GM12878 (cell line): ENCODE data around the gene MIGA2. TPM values are rescaled to one million over a fixed set of nuclear protein-coding genes. Genes with fewer than 3 reads are reported as not detected.

Source experiments
- ATAC-seq: fragments of 200-7000 bp; cut with Tn5 transposase; 3 replicates; pipeline ENCODE4 v1.9.1; 2020; ENCODE audit warnings: mild to moderate bottlenecking, moderate library complexity
- BruUV-seq: library from RNA; stranded (reverse); fragments of 400-500 nt; replicated peaks from 2 replicates; lab custom pipeline; 2021; lab: Mats Ljungman, UMichigan
- CTCF ChIA-PET: fragments of 300-600 bp; sonication (Branson Sonifier 250); formaldehyde crosslinking; extraction: SDS; loops from one replicate; lab custom pipeline; 2021; ENCODE audit warnings: inconsistent platforms; lab: Yijun Ruan, JAX
- POLR2A ChIA-PET: fragments of 350-600 bp; formaldehyde crosslinking; extraction: SDS; loops from one replicate; lab custom pipeline; 2021; ENCODE audit warnings: inconsistent platforms; lab: Charles Lee
- RAD21 ChIA-PET: fragments of 300-600 bp; sonication (Branson Sonifier 250); formaldehyde crosslinking; loops from one replicate; lab custom pipeline; 2023; ENCODE audit warnings: antibody characterized with exemption; ENCODE audit not compliant: unreplicated experiment; lab: Charles Lee
- SMC1A ChIA-PET: fragments of 300-600 bp; sonication (Branson Sonifier 250); formaldehyde crosslinking; loops from one replicate; lab custom pipeline; 2023; ENCODE audit not compliant: unreplicated experiment, uncharacterized antibody; lab: Charles Lee
- DNase-seq: peaks from one replicate; pipeline ENCODE4 v3.0.0-alpha.2; 2011; ENCODE audit warnings: low read depth, low spot score
- FAIRE-seq: peaks from 3 replicates; lab custom pipeline; 2011; peaks lifted over from hg19 to GRCh38; lab: Jason Lieb, UNC
- H2AFZ ChIP-seq: 2 replicates; pipeline ENCODE4 v1.6.0; 2011; ENCODE audit warnings: low read depth, low read length, control low read depth; ENCODE audit not compliant: control insufficient read depth
- H3K27ac ChIP-seq: 2 replicates; pipeline ENCODE4 v1.5.1; 2011; ENCODE audit warnings: control low read depth; ENCODE audit not compliant: control insufficient read depth, insufficient read depth
- H3K27me3 ChIP-seq, 2 experiments: replicated peaks in 1 of 2; 2 replicates each; pipeline versions ENCODE4 v1.6.0 to v1.6.1; 2011; ENCODE audit warnings: low read length in 1 of 2; ENCODE audit not compliant: control insufficient read depth in 2 of 2, insufficient read depth in 2 of 2
- H3K36me3 ChIP-seq, 2 experiments: 2 replicates each; pipeline ENCODE4 v1.5.1; 2011; ENCODE audit warnings: low read length in 1 of 2; ENCODE audit not compliant: control insufficient read depth in 2 of 2, insufficient read depth in 2 of 2
- H3K4me1 ChIP-seq: 2 replicates; pipeline ENCODE4 v1.6.1; 2011; ENCODE audit warnings: mild to moderate bottlenecking, low read length, moderate library complexity, mixed read lengths; ENCODE audit not compliant: control insufficient read depth, insufficient read depth
- H3K4me2 ChIP-seq: 2 replicates; pipeline ENCODE4 v1.6.0; 2011; ENCODE audit warnings: control low read depth; ENCODE audit not compliant: control insufficient read depth, insufficient read depth
- H3K4me3 ChIP-seq: fragments of 200-600 bp; sonication (generic); 2 replicates; pipeline ENCODE4 v1.5.1; 2016
- H3K79me2 ChIP-seq: 2 replicates; pipeline ENCODE4 v1.6.0; 2011; ENCODE audit warnings: low read length; ENCODE audit not compliant: control insufficient read depth, insufficient read depth
- H3K9ac ChIP-seq: 2 replicates; pipeline ENCODE4 v1.8.0; 2011; ENCODE audit warnings: low read length, control low read depth, mixed read lengths; ENCODE audit not compliant: control insufficient read depth, insufficient read depth
- H3K9me3 ChIP-seq: replicated peaks from 3 replicates; pipeline ENCODE4 v1.5.1; 2011; ENCODE audit warnings: mild to moderate bottlenecking, low read length; ENCODE audit not compliant: control insufficient read depth, insufficient read depth
- H4K20me1 ChIP-seq: 2 replicates; pipeline ENCODE4 v1.6.0; 2011; ENCODE audit not compliant: control insufficient read depth, insufficient read depth
- BHLHE40 ChIP-seq, 2 experiments: fragments of 450-650 bp in 1 of 2; IDR thresholded peaks; 2 replicates each; pipeline ENCODE4 v1.6.1; 2011 to 2017; ENCODE audit warnings: low read depth in 2 of 2, borderline replicate concordance in 1 of 2, improper control_type of control experiment in 1 of 2, low read length in 1 of 2, mild to moderate bottlenecking in 1 of 2
- CTCF ChIP-seq, 3 experiments: IDR thresholded peaks in 2 of 3; conservative IDR thresholded peaks in 1 of 3; 2 replicates each; pipeline ENCODE4 v1.5.1; 2011; ENCODE audit warnings: low read depth in 3 of 3, low read length in 3 of 3, mild to moderate bottlenecking in 3 of 3, control low read depth in 2 of 3, moderate library complexity in 2 of 3, inconsistent platforms in 1 of 3, mixed read lengths in 1 of 3; ENCODE audit not compliant: control insufficient read depth in 2 of 3, insufficient read depth in 1 of 3; ENCODE audit errors: extremely low read depth in 1 of 3
- KAT2A ChIP-seq: conservative IDR thresholded peaks from 2 replicates; pipeline ENCODE4 v1.6.1; 2011; ENCODE audit warnings: low read depth, low read length; ENCODE audit not compliant: control insufficient read depth
- PKNOX1 ChIP-seq: fragments of 450-650 bp; IDR thresholded peaks from 2 replicates; pipeline ENCODE4 v1.6.1; 2016; ENCODE audit warnings: mild to moderate bottlenecking
- RAD21 ChIP-seq: IDR thresholded peaks from 2 replicates; pipeline ENCODE4 v1.6.1; 2011; ENCODE audit warnings: mild to moderate bottlenecking, low read depth, low read length, moderate library complexity; ENCODE audit not compliant: insufficient read depth
- TAF1 ChIP-seq: IDR thresholded peaks from 2 replicates; pipeline ENCODE4 v1.6.1; 2011; ENCODE audit warnings: mild to moderate bottlenecking, low read depth, low read length, borderline replicate concordance
- WGBS: methylation state at CpG from one replicate; pipeline ENCODE4 v1.1.6; 2016; ENCODE audit warnings: low lambda C conversion rate; ENCODE audit not compliant: insufficient replicate concordance, insufficient coverage; ENCODE audit errors: missing lambda C conversion rate; 5-methylcytosine and 5-hydroxymethylcytosine counted together
- in situ Hi-C: fragments of 300-500 bp; cut with MboI; formaldehyde crosslinking; loops from 9 replicates; pipeline ENCODE4 v1.14.3; 2018; ENCODE audit warnings: mixed read lengths
- intact Hi-C: fragments of 100-400 bp; cut with micrococcal nuclease; formaldehyde crosslinking; loops from one replicate; pipeline ENCODE4 v1.14.2; 2022; ENCODE audit not compliant: unreplicated experiment
- polyA plus RNA-seq, 11 experiments: library from polyadenylated mRNA; depleted of rRNA in 4 of 11; unstranded in 6 of 11; stranded (reverse) in 5 of 11; fragments of >200 nt; fragmentation: Nextera tagmentation in 4 of 11; fragmentation: Illumina TruSeq in 1 of 11; extraction: Ambion mirVana in 4 of 11; extraction: Trizol in 1 of 11; gene quantifications; 1 replicate in 1 of 11; 2 replicates in 10 of 11; pipeline versions ENCODE4 v1.2.1 to v1.2.3, GENCODE V29; 2011 to 2016; ENCODE audit warnings: inconsistent platforms in 2 of 11, missing spikeins in 2 of 11, low read depth in 1 of 11
- total RNA-seq, 4 experiments: library from RNA; depleted of rRNA in 3 of 4; stranded (reverse); fragments of >200 nt in 3 of 4; fragmentation: Illumina TruSeq in 1 of 4; extraction: Trizol in 1 of 4; gene quantifications; 2 replicates each; pipeline versions ENCODE4 v1.2.1 to v1.2.3, GENCODE V29; 2013 to 2021

Gene MIGA2
- total and polyA plus RNA-seq, 10 of the 15 experiments (the other 5 are each of a cell fraction or from before 2014, with no cell fraction given): 0.14 to 31.0 (median 12.7) TPM

GRCh38 chr9:129102095-129102525 lies 65.7 kb downstream of the MIGA2 start:
- H3K4me1 ChIP-seq: no peaks in the 10 kb centered on the region
- ATAC-seq: no peak
- no peak overlapping the region for H3K4me3 ChIP-seq
- 14% methylated on average over 13 of the region's 13 CpGs for WGBS
- CTCF ChIA-PET: interaction anchor here (2.0 kb wide), 2 partner anchors 23 to 37 kb away, joined by 6 read pairs; no protein-coding TSS in a partner anchor
- H3K36me3 ChIP-seq: no peaks in the 10 kb centered on the region
- intact Hi-C loops: no loop called here
- H2AFZ ChIP-seq: no peak overlapping the region
- no peaks in the 10 kb centered on the region for H3K79me2 ChIP-seq
- H3K27ac ChIP-seq: no peak overlapping the region
- H3K4me2 ChIP-seq: no peak overlapping the region
- SMC1A ChIA-PET: no interaction called here
- H3K27me3 ChIP-seq: no peaks in the 10 kb centered on the region
- BruUV-seq: no TSS peak
- POLR2A ChIA-PET: no interaction called here
- DNase-seq: no peak
- TF ChIP-seq BHLHE40 (IDR thresholded peaks at IDR 0.05; ENCODE audit: borderline replicate concordance in 1 of 2, low read depth in 2 of 2, low read length in 1 of 2) (peak in 1 of 2 experiments; percentile 65; a peak in 2 of 4 replicates), TAF1 (no peak)
- H3K9ac ChIP-seq: no peak overlapping the region
- RAD21 ChIA-PET: no interaction called here
- in situ Hi-C loops: no loop called here
- no peaks in the 10 kb centered on the region for H4K20me1 ChIP-seq
- H3K9me3 ChIP-seq: no peaks in the 10 kb centered on the region
- no peak for FAIRE-seq

- 43% methylated on average over 14 of the region's 14 CpGs for WGBS
- Histone ChIP-seq H2AFZ (no peak overlapping the region), H3K9ac (no peak overlapping the region), H3K4me1 (no peaks in the 10 kb centered on the region), H3K4me3 (no peak overlapping the region), H3K9me3 (no peaks in the 10 kb centered on the region), H3K27ac (no peak overlapping the region), H3K36me3 (no peaks in the 10 kb centered on the region), H3K4me2 (no peak overlapping the region), H3K79me2 (no peaks in the 10 kb centered on the region), H3K27me3 (no peaks in the 10 kb centered on the region), H4K20me1 (no peaks in the 10 kb centered on the region)
- ChIA-PET SMC1A (no interaction called here), RAD21 (no interaction called here), POLR2A (interaction anchor here (0.6 to 1.7 kb wide), 2 partner anchors 10 to 1474 kb away, joined by 3 to 4 read pairs; no protein-coding TSS in a partner anchor), CTCF (interaction anchor here (0.6 to 2.0 kb wide), 7 partner anchors 8 to 1472 kb away, joined by 3 to 6 read pairs (median 5); partner anchors contain the start of gene DOLPP1)
- intact Hi-C loops: no loop called here
- DNase-seq: no peak
- ATAC-seq: peak; percentile 95
- TF ChIP-seq CTCF (IDR thresholded peaks at IDR 0.05 in 2 of 3, conservative IDR thresholded peaks at IDR 0.05 in 1 of 3; ENCODE audit: control insufficient read depth in 2 of 3, extremely low read depth in 1 of 3, insufficient read depth in 1 of 3, low read depth in 3 of 3, low read length in 3 of 3) (peak; percentile 42 to 70 (median 58)), KAT2A (no peak), PKNOX1 (peak; percentile 44; the same call in 1 of the 2 replicates), RAD21 (0 out of 2 replicates have a peak, but pooled peaks have one; percentile 3)
- peak; percentile 7 for FAIRE-seq
- no TSS peak for BruUV-seq
- in situ Hi-C loops: no loop called here
Observed at GRCh38 chr9:129102791-129103594, 66.6 kb downstream of the MIGA2 start.
